ENCODE data around the gene NALCN. TPM values are rescaled to one million over a fixed set of nuclear protein-coding genes. Genes with fewer than 3 reads are reported as not detected.

Gene NALCN
- total and polyA plus RNA-seq, 2 donors = 0.28 to 0.48 TPM

DNA sequence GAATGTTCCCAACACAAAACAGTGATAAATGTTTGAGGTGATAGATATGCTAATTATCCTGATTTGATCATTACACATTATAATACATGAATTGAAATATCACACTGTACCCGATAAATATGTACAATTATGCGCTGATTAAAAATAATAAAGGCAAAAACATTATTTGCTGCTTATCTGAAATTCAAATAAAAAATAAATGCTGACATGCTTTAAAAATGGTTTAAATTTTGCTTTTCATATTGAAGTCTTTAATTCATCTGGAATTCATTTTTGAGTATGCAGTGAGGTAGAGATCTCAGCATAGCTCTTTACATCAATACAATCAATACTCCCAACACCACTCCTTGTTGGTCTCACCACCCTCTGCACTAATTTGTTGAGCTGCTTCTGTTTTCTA is 330.8 kb downstream of the NALCN start:
- Histone ChIP-seq H3K4me3 (ENCODE audit: low read length in 2 of 2) (no peak overlapping the region), H3K9me3 (ENCODE audit: control insufficient read depth in 2 of 2, insufficient read depth in 1 of 2, low read length in 1 of 2) (no peaks in the 10 kb centered on the region), H3K36me3 (ENCODE audit: control insufficient read depth in 2 of 2, insufficient read depth in 2 of 2, low read length in 1 of 2) (no peaks in the 10 kb centered on the region), H3K4me1 (ENCODE audit: control insufficient read depth in 2 of 2, insufficient read depth in 2 of 2, low read length in 2 of 2) (no peaks in the 10 kb centered on the region), H3K27me3 (ENCODE audit: control insufficient read depth in 2 of 2, insufficient read depth in 1 of 2, low read length in 1 of 2) (no peaks in the 10 kb centered on the region), H3K27ac (ENCODE audit: low read depth in 1 of 2, low read length in 1 of 2) (no peak overlapping the region)
- DNase-seq (ENCODE audit: low read depth in 6 of 9, low spot score in 9 of 9) = no peak
- WGBS = 74% methylated on average over 2 of the region's 2 CpGs

DNA sequence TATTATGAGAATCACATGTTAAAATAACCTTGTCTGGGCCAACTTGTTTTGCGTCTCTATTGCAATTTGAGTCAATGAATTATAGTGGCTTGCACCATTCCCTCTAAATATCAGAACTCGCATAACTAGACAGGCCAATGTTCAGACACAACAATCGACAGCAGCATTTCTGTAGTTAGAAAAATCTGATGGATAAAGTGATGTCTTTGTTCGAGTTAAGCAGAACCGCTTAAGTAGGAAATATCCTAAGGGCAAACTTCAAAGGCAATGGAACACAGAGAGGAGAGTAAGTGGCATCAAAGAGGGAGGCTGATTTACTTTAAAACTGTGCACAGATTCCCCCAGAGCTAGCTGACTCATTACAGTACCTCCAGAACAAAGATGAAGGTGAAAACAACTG is 333.9 kb downstream of the NALCN start:
- Histone ChIP-seq H3K9me3 (ENCODE audit: control insufficient read depth in 2 of 2, insufficient read depth in 1 of 2, low read length in 1 of 2) (peaks cover 0 to 6% of the 10 kb centered on the region in 2 donors), H3K27me3 (ENCODE audit: control insufficient read depth in 2 of 2, insufficient read depth in 1 of 2, low read length in 1 of 2) (no peaks in the 10 kb centered on the region), H3K4me3 (ENCODE audit: low read length in 2 of 2) (no peak overlapping the region), H3K4me1 (ENCODE audit: control insufficient read depth in 2 of 2, insufficient read depth in 2 of 2, low read length in 2 of 2) (no peaks in the 10 kb centered on the region), H3K27ac (ENCODE audit: low read depth in 1 of 2, low read length in 1 of 2) (no peak overlapping the region), H3K36me3 (ENCODE audit: control insufficient read depth in 2 of 2, insufficient read depth in 2 of 2, low read length in 1 of 2) (no peaks in the 10 kb centered on the region)
- no peak for DNase-seq (ENCODE audit: low read depth in 6 of 9, low spot score in 9 of 9)
- WGBS = 95% methylated on average over 5 of the region's 5 CpGs

DNA sequence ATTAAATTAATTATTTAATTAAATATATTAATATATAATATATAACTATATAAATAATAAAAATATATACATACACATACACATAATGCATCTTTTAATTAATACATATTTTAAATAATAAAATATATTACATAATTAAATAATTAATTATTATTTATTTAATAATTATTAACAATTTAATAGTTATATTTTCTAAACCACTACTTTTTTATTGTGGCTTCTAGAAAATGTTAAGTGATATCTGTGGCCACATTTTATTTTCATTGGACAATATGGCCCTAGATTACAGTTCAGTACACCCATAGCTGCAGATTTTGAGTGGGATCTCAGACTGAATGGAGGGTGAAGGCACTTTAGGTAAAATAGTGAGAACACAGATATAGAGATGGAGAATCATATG is 335.7 kb downstream of the NALCN start:
- Histone ChIP-seq H3K4me1 (ENCODE audit: control insufficient read depth in 2 of 2, insufficient read depth in 2 of 2, low read length in 2 of 2) (no peaks in the 10 kb centered on the region), H3K4me3 (ENCODE audit: low read length in 2 of 2) (no peak overlapping the region), H3K9me3 (ENCODE audit: control insufficient read depth in 2 of 2, insufficient read depth in 1 of 2, low read length in 1 of 2) (peaks cover 0 to 6% of the 10 kb centered on the region in 2 donors), H3K27ac (ENCODE audit: low read depth in 1 of 2, low read length in 1 of 2) (no peak overlapping the region), H3K36me3 (ENCODE audit: control insufficient read depth in 2 of 2, insufficient read depth in 2 of 2, low read length in 1 of 2) (no peaks in the 10 kb centered on the region), H3K27me3 (ENCODE audit: control insufficient read depth in 2 of 2, insufficient read depth in 1 of 2, low read length in 1 of 2) (no peaks in the 10 kb centered on the region)
- no peak for DNase-seq (ENCODE audit: low read depth in 6 of 9, low spot score in 9 of 9)

DNA sequence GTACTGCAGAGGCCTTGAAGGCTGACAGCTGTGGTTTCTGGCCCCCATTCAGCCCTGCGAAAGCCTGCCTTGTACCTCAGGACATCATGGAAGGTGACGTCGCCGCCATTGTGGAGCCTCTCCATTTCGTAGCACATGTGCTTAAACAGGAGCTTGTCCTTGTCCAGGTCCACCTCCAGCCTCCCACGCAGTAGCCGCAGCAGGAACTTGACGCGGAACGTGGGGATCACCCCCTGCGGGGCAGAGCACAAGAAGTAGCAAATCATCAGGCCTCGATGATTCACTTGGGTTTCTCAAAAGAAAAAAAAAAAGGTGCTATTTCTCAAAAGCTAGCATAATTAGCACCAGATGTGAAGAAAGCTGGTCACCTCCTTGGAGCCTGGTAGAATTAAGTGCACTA is 351.0 kb downstream of the NALCN start:
- H3K27ac ChIP-seq (ENCODE audit: low read depth in 1 of 2, low read length in 1 of 2) = no peak overlapping the region
- H3K36me3 ChIP-seq (ENCODE audit: control insufficient read depth in 2 of 2, insufficient read depth in 2 of 2, low read length in 1 of 2) = no peaks in the 10 kb centered on the region
- no peaks in the 10 kb centered on the region for H3K4me1 ChIP-seq (ENCODE audit: control insufficient read depth in 2 of 2, insufficient read depth in 2 of 2, low read length in 2 of 2)
- DNase-seq (ENCODE audit: low read depth in 6 of 9, low spot score in 9 of 9) = no peak
- H3K4me3 ChIP-seq (ENCODE audit: low read length in 2 of 2) = no peak overlapping the region
- no peaks in the 10 kb centered on the region for H3K9me3 ChIP-seq (ENCODE audit: control insufficient read depth in 2 of 2, insufficient read depth in 1 of 2, low read length in 1 of 2)
- H3K27me3 ChIP-seq (ENCODE audit: control insufficient read depth in 2 of 2, insufficient read depth in 1 of 2, low read length in 1 of 2) = no peaks in the 10 kb centered on the region
- WGBS = 96% methylated on average over 12 of the region's 12 CpGs

DNA sequence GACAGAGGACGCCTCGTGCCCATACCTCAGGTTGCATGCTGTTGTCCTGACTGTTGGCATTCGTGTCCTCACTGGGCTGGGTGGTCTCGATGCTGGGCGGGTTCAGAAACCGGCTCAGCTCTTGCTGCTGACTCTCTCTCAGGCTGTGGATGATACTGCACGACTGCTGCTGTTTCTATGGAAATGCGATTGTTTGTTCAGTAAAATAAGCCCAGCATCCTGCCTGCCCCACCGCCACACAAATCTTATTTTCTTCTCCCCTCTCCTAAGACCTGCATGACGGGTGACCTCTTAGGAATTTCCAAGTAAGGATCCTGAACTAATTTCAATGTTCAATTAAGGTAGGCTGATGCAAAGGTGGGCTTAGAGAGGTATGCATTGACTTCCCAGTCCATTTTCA is 356.5 kb downstream of the NALCN start:
- Histone ChIP-seq H3K4me3 (ENCODE audit: low read length in 2 of 2) (no peak overlapping the region), H3K9me3 (ENCODE audit: control insufficient read depth in 2 of 2, insufficient read depth in 1 of 2, low read length in 1 of 2) (no peaks in the 10 kb centered on the region), H3K27me3 (ENCODE audit: control insufficient read depth in 2 of 2, insufficient read depth in 1 of 2, low read length in 1 of 2) (peaks cover 0 to 3% of the 10 kb centered on the region in 2 donors), H3K36me3 (ENCODE audit: control insufficient read depth in 2 of 2, insufficient read depth in 2 of 2, low read length in 1 of 2) (no peaks in the 10 kb centered on the region), H3K4me1 (ENCODE audit: control insufficient read depth in 2 of 2, insufficient read depth in 2 of 2, low read length in 2 of 2) (no peaks in the 10 kb centered on the region), H3K27ac (ENCODE audit: low read depth in 1 of 2, low read length in 1 of 2) (no peak overlapping the region)
- DNase-seq (ENCODE audit: low read depth in 6 of 9, low spot score in 9 of 9) = no peak
- 86% methylated on average over 10 of the region's 10 CpGs for WGBS

DNA sequence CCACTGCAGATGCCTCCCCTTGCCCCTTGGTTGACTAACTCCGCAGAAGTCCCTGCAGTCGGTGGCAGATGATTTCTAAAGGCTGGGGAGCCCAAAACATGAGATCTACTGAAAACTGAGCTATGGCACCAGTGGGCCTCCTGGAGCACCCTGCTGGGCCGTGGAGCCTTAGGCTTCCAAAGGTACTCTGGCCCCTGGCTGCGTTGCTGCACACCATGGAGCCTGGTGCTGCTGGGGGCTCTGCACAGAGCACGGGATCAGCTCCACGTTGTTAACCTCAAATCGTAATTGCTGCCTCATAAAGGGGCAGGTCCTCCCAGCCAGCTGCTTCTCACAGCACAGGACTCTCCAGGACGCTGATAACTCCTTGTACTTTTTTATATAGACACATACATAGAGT is 357.5 kb downstream of the NALCN start:
- Histone ChIP-seq H3K4me3 (ENCODE audit: low read length in 2 of 2) (no peak overlapping the region), H3K4me1 (ENCODE audit: control insufficient read depth in 2 of 2, insufficient read depth in 2 of 2, low read length in 2 of 2) (no peaks in the 10 kb centered on the region), H3K27ac (ENCODE audit: low read depth in 1 of 2, low read length in 1 of 2) (no peak overlapping the region), H3K36me3 (ENCODE audit: control insufficient read depth in 2 of 2, insufficient read depth in 2 of 2, low read length in 1 of 2) (no peaks in the 10 kb centered on the region), H3K27me3 (ENCODE audit: control insufficient read depth in 2 of 2, insufficient read depth in 1 of 2, low read length in 1 of 2) (peaks cover 0 to 3% of the 10 kb centered on the region in 2 donors), H3K9me3 (ENCODE audit: control insufficient read depth in 2 of 2, insufficient read depth in 1 of 2, low read length in 1 of 2) (no peaks in the 10 kb centered on the region)
- DNase-seq (ENCODE audit: low read depth in 6 of 9, low spot score in 9 of 9) = no peak
- WGBS = 66% methylated on average over 8 of the region's 8 CpGs

DNA sequence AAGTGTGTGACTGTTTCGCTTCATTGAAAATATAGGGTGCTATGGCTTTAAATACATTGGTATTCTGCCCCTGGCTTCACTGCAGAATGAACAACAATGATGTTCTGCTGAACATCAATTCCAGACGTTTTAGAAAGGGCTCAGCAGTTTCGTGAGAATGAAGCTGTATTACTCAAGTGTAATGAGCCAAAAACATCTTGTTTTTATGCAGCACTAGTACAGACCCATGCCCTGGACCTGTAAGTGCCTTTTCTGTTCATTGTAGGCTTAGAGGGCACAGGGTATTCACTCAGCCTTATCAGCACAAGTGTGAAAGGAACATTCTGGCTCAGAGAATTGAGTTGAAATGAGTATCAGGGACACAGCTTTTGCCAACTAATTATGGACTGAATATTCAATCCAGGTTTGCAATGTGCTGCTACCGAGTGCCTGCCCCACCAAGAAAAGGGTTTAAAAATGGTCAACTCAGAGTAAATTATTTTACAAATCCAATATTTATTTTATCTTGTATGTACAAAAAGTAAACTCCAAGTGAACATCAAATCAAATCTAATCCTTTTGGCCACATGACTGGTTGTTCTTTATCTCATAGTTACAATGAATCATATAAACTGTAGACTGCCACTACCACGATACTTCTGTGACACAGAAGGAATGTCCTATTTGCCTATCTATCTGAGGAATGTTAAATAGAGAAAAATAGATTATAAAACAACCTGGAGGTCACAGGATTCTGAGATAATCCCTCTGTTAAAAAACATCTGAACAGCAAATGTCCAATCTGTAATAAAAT is 362.8 kb downstream of the NALCN start:
- WGBS = 77% methylated on average over 5 of the region's 5 CpGs

DNA sequence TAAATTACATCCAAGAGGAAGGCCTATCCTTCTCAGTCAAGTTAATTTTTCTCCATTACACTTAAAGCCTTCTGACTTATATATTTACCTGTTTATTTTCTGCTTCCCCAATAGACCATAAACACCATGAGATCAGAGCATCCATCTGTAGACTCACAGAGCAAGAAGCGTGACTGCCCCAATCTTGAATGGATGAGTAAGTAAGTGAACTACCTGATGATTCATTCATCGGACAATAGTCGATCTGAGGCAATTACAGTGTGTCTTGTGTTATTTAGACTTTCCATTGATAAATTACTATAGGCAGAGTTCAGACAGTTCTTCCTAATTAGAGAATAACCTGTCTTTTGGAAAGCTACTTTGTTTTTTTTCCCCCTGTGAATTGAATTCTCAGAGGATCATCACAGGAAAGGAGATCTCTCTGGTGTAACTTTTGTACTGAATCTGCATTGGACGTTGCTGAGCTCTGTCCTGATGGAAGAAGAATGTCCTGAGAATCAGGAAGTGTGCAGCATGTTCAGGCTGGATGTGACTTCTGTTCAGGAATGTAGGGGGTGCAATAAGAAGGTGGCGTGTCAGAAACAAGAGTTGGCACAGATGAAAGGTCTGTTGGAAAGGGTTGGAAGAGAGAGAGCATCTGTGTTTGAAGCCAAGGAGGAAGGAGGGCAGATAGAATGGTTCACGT is 367.0 kb downstream of the NALCN start:
- no peak for DNase-seq (ENCODE audit: low read depth in 6 of 9, low spot score in 9 of 9)
- no peaks in the 10 kb centered on the region for H3K36me3 ChIP-seq (ENCODE audit: control insufficient read depth in 2 of 2, insufficient read depth in 2 of 2, low read length in 1 of 2)
- 80% methylated on average over 6 of the region's 6 CpGs for WGBS
- peaks cover 0 to 4% of the 10 kb centered on the region in 2 donors for H3K9me3 ChIP-seq (ENCODE audit: control insufficient read depth in 2 of 2, insufficient read depth in 1 of 2, low read length in 1 of 2)
- no peaks in the 10 kb centered on the region for H3K27me3 ChIP-seq (ENCODE audit: control insufficient read depth in 2 of 2, insufficient read depth in 1 of 2, low read length in 1 of 2)
- no peaks in the 10 kb centered on the region for H3K4me1 ChIP-seq (ENCODE audit: control insufficient read depth in 2 of 2, insufficient read depth in 2 of 2, low read length in 2 of 2)
- no peak overlapping the region for H3K27ac ChIP-seq (ENCODE audit: low read depth in 1 of 2, low read length in 1 of 2)
- no peak overlapping the region for H3K4me3 ChIP-seq (ENCODE audit: low read length in 2 of 2)

More for the DNA sequence above, 362.8 kb downstream of the NALCN start:
- H3K27me3 ChIP-seq (ENCODE audit: control insufficient read depth in 2 of 2, insufficient read depth in 1 of 2, low read length in 1 of 2) = no peaks in the 10 kb centered on the region
- H3K9me3 ChIP-seq (ENCODE audit: control insufficient read depth in 2 of 2, insufficient read depth in 1 of 2, low read length in 1 of 2) = no peaks in the 10 kb centered on the region
- no peaks in the 10 kb centered on the region for H3K4me1 ChIP-seq (ENCODE audit: control insufficient read depth in 2 of 2, insufficient read depth in 2 of 2, low read length in 2 of 2)
- H3K4me3 ChIP-seq (ENCODE audit: low read length in 2 of 2) = no peak overlapping the region
- no peak overlapping the region for H3K27ac ChIP-seq (ENCODE audit: low read depth in 1 of 2, low read length in 1 of 2)
- DNase-seq (ENCODE audit: low read depth in 6 of 9, low spot score in 9 of 9) = no peak
- no peaks in the 10 kb centered on the region for H3K36me3 ChIP-seq (ENCODE audit: control insufficient read depth in 2 of 2, insufficient read depth in 2 of 2, low read length in 1 of 2)

DNA sequence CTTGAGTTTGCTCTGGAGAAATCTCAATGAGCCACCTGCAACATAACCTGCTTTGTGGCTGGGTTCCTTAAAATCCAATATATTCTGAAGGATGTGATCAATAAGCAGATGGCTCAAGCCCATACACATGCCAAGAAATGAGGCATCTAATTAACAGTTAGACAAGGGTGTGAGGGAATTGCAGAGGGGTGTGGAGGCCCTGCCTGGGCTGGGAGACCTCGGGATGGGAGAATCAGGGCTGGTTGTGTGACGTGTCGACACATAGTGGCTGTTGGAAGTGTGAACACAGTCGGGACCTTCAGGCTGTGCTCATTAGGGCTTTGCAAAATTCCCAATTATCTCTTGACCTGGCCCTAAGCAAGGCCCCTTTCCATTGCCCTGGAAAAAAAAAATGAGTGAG is 379.8 kb downstream of the NALCN start:
- H3K4me3 ChIP-seq (ENCODE audit: low read length in 2 of 2) = no peak overlapping the region
- H3K9me3 ChIP-seq (ENCODE audit: control insufficient read depth in 2 of 2, insufficient read depth in 1 of 2, low read length in 1 of 2) = no peaks in the 10 kb centered on the region
- no peaks in the 10 kb centered on the region for H3K27me3 ChIP-seq (ENCODE audit: control insufficient read depth in 2 of 2, insufficient read depth in 1 of 2, low read length in 1 of 2)
- DNase-seq (ENCODE audit: low read depth in 6 of 9, low spot score in 9 of 9) = no peak
- H3K4me1 ChIP-seq (ENCODE audit: control insufficient read depth in 2 of 2, insufficient read depth in 2 of 2, low read length in 2 of 2) = no peaks in the 10 kb centered on the region
- no peak overlapping the region for H3K27ac ChIP-seq (ENCODE audit: low read depth in 1 of 2, low read length in 1 of 2)
- WGBS = 73% methylated on average over 4 of the region's 4 CpGs
- no peaks in the 10 kb centered on the region for H3K36me3 ChIP-seq (ENCODE audit: control insufficient read depth in 2 of 2, insufficient read depth in 2 of 2, low read length in 1 of 2)

Measured in thymus (tissue), 11 donors.